HepG2 (cell line): Measurements from ENCODE around the gene PSORS1C2. TPM values are rescaled to one million over a fixed set of nuclear protein-coding genes. Genes with fewer than 3 reads are reported as not detected.

Source experiments
- ARID2 ChIP-seq: sonication (generic); formaldehyde crosslinking; IDR thresholded peaks from 2 replicates; pipeline ENCODE4 v1.8.1; 2022; ENCODE audit warnings: mild to moderate bottlenecking, missing genetic modification reagents, borderline replicate concordance
- ARNT ChIP-seq: fragments of 450-650 bp; IDR thresholded peaks from 2 replicates; pipeline ENCODE4 v1.6.1; 2017
- DMAP1 ChIP-seq: IDR thresholded peaks from 2 replicates; pipeline ENCODE4 v1.6.1; 2016
- HCFC1 ChIP-seq: fragments of 150-350 bp; IDR thresholded peaks from 2 replicates; pipeline ENCODE4 v1.6.1; 2014; ENCODE audit warnings: low read depth, low read length
- KDM1A ChIP-seq: IDR thresholded peaks from 2 replicates; pipeline ENCODE4 v1.6.1; 2016; ENCODE audit warnings: missing compliant biosample characterization
- KDM5B ChIP-seq: sonication (generic); formaldehyde crosslinking; IDR thresholded peaks from 2 replicates; pipeline ENCODE4 v1.4.0; 2020; ENCODE audit warnings: missing genetic modification reagents, mild to moderate bottlenecking, borderline replicate concordance
- KDM6A ChIP-seq: IDR thresholded peaks from 2 replicates; pipeline ENCODE4 v1.6.1; 2016; ENCODE audit warnings: low read depth
- MTF1 ChIP-seq: sonication (generic); formaldehyde crosslinking; IDR thresholded peaks from 2 replicates; pipeline ENCODE4 v1.5.0; 2020; ENCODE audit warnings: missing genetic modification reagents
- MXD4 ChIP-seq: IDR thresholded peaks from 2 replicates; pipeline ENCODE4 v1.6.1; 2016; ENCODE audit warnings: mild to moderate bottlenecking, missing biosample characterization, missing genetic modification reagents
- NFATC3 ChIP-seq: sonication (generic); formaldehyde crosslinking; IDR thresholded peaks from 2 replicates; pipeline ENCODE4 v1.5.1; 2020; ENCODE audit warnings: mild to moderate bottlenecking, missing genetic modification reagents
- NPAS2 ChIP-seq: sonication (generic); formaldehyde crosslinking; IDR thresholded peaks from 2 replicates; pipeline ENCODE4 v1.8.0; 2022; ENCODE audit warnings: mild to moderate bottlenecking, missing genetic modification reagents, borderline replicate concordance
- NR0B2 ChIP-seq: sonication (generic); formaldehyde crosslinking; IDR thresholded peaks from 2 replicates; pipeline ENCODE4 v1.4.0; 2020; ENCODE audit warnings: mild to moderate bottlenecking, missing genetic modification reagents
- PAWR ChIP-seq: sonication (generic); formaldehyde crosslinking; IDR thresholded peaks from 2 replicates; pipeline ENCODE4 v1.4.0; 2020; ENCODE audit warnings: missing genetic modification reagents, mild to moderate bottlenecking, borderline replicate concordance
- POLR2AphosphoS5 ChIP-seq: IDR thresholded peaks from 2 replicates; pipeline ENCODE4 v1.6.1; 2012; ENCODE audit warnings: low read depth, low read length
- REXO4 ChIP-seq: sonication (generic); formaldehyde crosslinking; IDR thresholded peaks from 2 replicates; pipeline ENCODE4 v1.8.0; 2022; ENCODE audit warnings: missing genetic modification reagents, mild to moderate bottlenecking, borderline replicate concordance
- RFXAP ChIP-seq: sonication (generic); formaldehyde crosslinking; IDR thresholded peaks from 2 replicates; pipeline ENCODE4 v1.4.0; 2020; ENCODE audit warnings: missing genetic modification reagents, borderline replicate concordance
- RNF219 ChIP-seq: sonication (generic); formaldehyde crosslinking; IDR thresholded peaks from 2 replicates; pipeline ENCODE4 v1.5.0; 2020; ENCODE audit warnings: mild to moderate bottlenecking, missing genetic modification reagents
- TFE3 ChIP-seq: IDR thresholded peaks from 2 replicates; pipeline ENCODE4 v1.6.1; 2016
- WIZ ChIP-seq: sonication (generic); formaldehyde crosslinking; IDR thresholded peaks from 2 replicates; pipeline ENCODE4 v1.5.1; 2020; ENCODE audit warnings: mild to moderate bottlenecking, missing genetic modification reagents
- ZBTB14 ChIP-seq: sonication (generic); formaldehyde crosslinking; IDR thresholded peaks from 2 replicates; pipeline ENCODE4 v1.4.0; 2020; ENCODE audit warnings: missing genetic modification reagents
- ZBTB42 ChIP-seq: sonication (generic); formaldehyde crosslinking; IDR thresholded peaks from 2 replicates; pipeline ENCODE4 v1.5.0; 2020; ENCODE audit warnings: mild to moderate bottlenecking, missing genetic modification reagents
- ZFP37 ChIP-seq: sonication (generic); formaldehyde crosslinking; IDR thresholded peaks from 2 replicates; pipeline ENCODE4 v1.4.0; 2020; ENCODE audit warnings: missing genetic modification reagents, borderline replicate concordance
- ZMAT5 ChIP-seq: sonication (generic); formaldehyde crosslinking; IDR thresholded peaks from 2 replicates; pipeline ENCODE4 v1.5.0; 2020; ENCODE audit warnings: mild to moderate bottlenecking, low read depth, missing genetic modification reagents, borderline replicate concordance
- ZNF136 ChIP-seq: sonication (generic); formaldehyde crosslinking; IDR thresholded peaks from 2 replicates; pipeline ENCODE4 v1.8.1; 2022; ENCODE audit warnings: low read depth, mild to moderate bottlenecking, moderate library complexity, missing genetic modification reagents
- ZNF282 ChIP-seq: fragments of 450-650 bp; IDR thresholded peaks from 2 replicates; pipeline ENCODE4 v1.6.1; 2018; ENCODE audit not compliant: partially characterized antibody
- ZNF468 ChIP-seq: sonication (generic); formaldehyde crosslinking; IDR thresholded peaks from 2 replicates; pipeline ENCODE4 v1.8.0; 2022; ENCODE audit warnings: mild to moderate bottlenecking, moderate library complexity, missing genetic modification reagents
- polyA plus RNA-seq, 8 experiments: library from polyadenylated mRNA; depleted of rRNA in 3 of 8; stranded (reverse) in 7 of 8; unstranded in 1 of 8; fragments of >200 nt; fragmentation: Illumina TruSeq in 4 of 8; extraction: Trizol in 4 of 8; gene quantifications; 2 replicates each; pipeline versions ENCODE4 v1.2.1 to v1.2.3, GENCODE V29; 2011 to 2016; ENCODE audit warnings: low read depth in 4 of 8, missing spikeins in 1 of 8, mixed read lengths in 1 of 8; ENCODE audit not compliant: insufficient read depth in 1 of 8
- total RNA-seq, 5 experiments: library from RNA; depleted of rRNA; stranded (reverse); fragments of >200 nt; fragmentation: Illumina TruSeq; extraction: Trizol; gene quantifications; 2 replicates each; pipeline ENCODE4 v1.2.3, GENCODE V29; 2016; ENCODE audit warnings: low read depth in 1 of 5

Gene PSORS1C2
- total and polyA plus RNA-seq, 2 of the 13 experiments (the other 11 are each of a cell fraction or from before 2014, with no cell fraction given), result not detected

- TF ChIP-seq RNF219 (CRISPR knock-in tag) (no peak), POLR2AphosphoS5 (peak; percentile 85), ZNF136 (CRISPR knock-in tag) (peak; percentile 87), KDM5B (no peak; the same call in 1 of the 2 replicates), KDM6A (CRISPR knock-in tag) (no peak), ZNF468 (CRISPR knock-in tag) (0 out of 2 replicates have a peak, but pooled peaks have one; percentile 57), REXO4 (CRISPR knock-in tag) (no peak), PAWR (no peak), DMAP1 (CRISPR knock-in tag) (no peak; the same call in 1 of the 2 replicates), WIZ (CRISPR knock-in tag) (no peak), ZBTB14 (no peak), ZBTB42 (CRISPR knock-in tag) (no peak), ARNT (no peak), TFE3 (CRISPR knock-in tag) (no peak; the same call in 1 of the 2 replicates), NPAS2 (CRISPR knock-in tag) (no peak), RFXAP (CRISPR knock-in tag) (peak; percentile 74; the same call in 1 of the 2 replicates), ZFP37 (CRISPR knock-in tag) (no peak), KDM1A (no peak), NFATC3 (CRISPR knock-in tag) (no peak; the same call in 1 of the 2 replicates), HCFC1 (no peak), MXD4 (CRISPR knock-in tag) (peak; percentile 79), MTF1 (no peak), ZNF282 (no peak), ARID2 (CRISPR knock-in tag) (peak; percentile 80; the same call in 1 of the 2 replicates), ZMAT5 (CRISPR knock-in tag) (no peak), NR0B2 (CRISPR knock-in tag) (peak; percentile 69; the same call in 1 of the 2 replicates)
Measured at GRCh38 chr6:31158140-31158862, 19.4 kb upstream of the PSORS1C2 start, which contains the start of gene TCF19 (continued).
